Psoas muscle (tissue), 8 donors: ENCODE data around the gene LAMB4. TPM values are rescaled to one million over a fixed set of nuclear protein-coding genes. Genes with fewer than 3 reads are reported as not detected.

Experiments used
- ATAC-seq, 4 donors: fragments of 200-7000 bp; cut with Tn5 transposase; one replicate each; pipeline ENCODE4 v1.9.1; 2020; ENCODE audit warnings: moderate library complexity in 3 of 4, mild to moderate bottlenecking in 2 of 4
- DNase-seq, 2 donors: peaks; one replicate each; pipeline ENCODE4 v3.0.0-alpha.2; 2020
- H3K27ac ChIP-seq: fragments of 200-600 bp; one replicate; pipeline ENCODE4 v1.8.0; 2022
- H3K27me3 ChIP-seq, 3 donors: fragments of 200-600 bp in 1 of 3; one replicate each; pipeline versions ENCODE4 v1.6.1 to v1.8.0; 2013 to 2022; ENCODE audit warnings: low read length in 2 of 3, mild to moderate bottlenecking in 2 of 3, moderate library complexity in 1 of 3; ENCODE audit not compliant: insufficient read depth in 3 of 3
- H3K36me3 ChIP-seq, 2 donors: fragments of 200-600 bp in 1 of 2; one replicate each; pipeline versions ENCODE4 v1.6.1 to v1.8.0; 2013 to 2022; ENCODE audit warnings: low read depth in 1 of 2, mild to moderate bottlenecking in 1 of 2, moderate library complexity in 1 of 2; ENCODE audit not compliant: insufficient read depth in 1 of 2
- H3K4me1 ChIP-seq: fragments of 200-600 bp; one replicate; pipeline ENCODE4 v1.8.0; 2022
- H3K4me3 ChIP-seq: fragments of 200-600 bp; one replicate; pipeline ENCODE4 v1.8.0; 2022; ENCODE audit warnings: mild to moderate bottlenecking
- H3K9me3 ChIP-seq: fragments of 200-600 bp; one replicate; pipeline ENCODE4 v1.8.0; 2022
- CTCF ChIP-seq: fragments of 200-600 bp; IDR thresholded peaks from one replicate; pipeline ENCODE4 v1.8.0; 2022; ENCODE audit warnings: antibody characterized with exemption
- WGBS, 3 donors: extraction: QIAGEN DNeasy Blood & Tissue Kit; methylation state at CpG; one replicate each; pipeline versions ENCODE4 v1.1.6 to v1.1.7; 2013; 5-methylcytosine and 5-hydroxymethylcytosine counted together
- intact Hi-C, 2 donors: fragments of 100-400 bp; cut with DNase I; formaldehyde crosslinking; loops; one replicate each; pipeline versions ENCODE4 v1.11.0 to v1.14.2; 2022
- polyA plus RNA-seq, 3 donors: library from polyadenylated mRNA; stranded (reverse); fragments of 200-250 nt; gene quantifications; one replicate each; pipeline ENCODE4 v1.2.3, GENCODE V29; 2013
- total RNA-seq, 4 donors: library from RNA; stranded (reverse); fragmentation: NEBNext Ultra II Directional in 2 of 4; extraction: Animal tissue kit (Norgen Biotek cat#: 25700) in 2 of 4; gene quantifications; one replicate each; pipeline versions ENCODE4 v1.2.1 to v1.2.4, GENCODE V29; 2021 to 2023
- donor health status: healthy with polysubstance abuse.
- donor health status: DM: no; HTN: no; CAD: no; lungs with moderate emphysema.
- donor health status: Bipolar disorder and iron deficiency.
- donor health status: healthy.
- donor health status: DM: yes; HTN: yes; CAD: no.
- donor health status: DM: no; HTN: no; CAD: no.
- donor health status: DM: no; HTN: no; CAD: no.
- donor health status: DM: yes; HTN: yes; CAD: no.

Gene LAMB4
- total and polyA plus RNA-seq, 7 donors: 0.01 to 0.51 (median 0.27) TPM; not detected in 2

- no peak for TF ChIP-seq CTCF
- Histone ChIP-seq H3K27me3 (no peaks in the 10 kb centered on the region), H3K4me3 (no peak overlapping the region), H3K36me3 (no peaks in the 10 kb centered on the region), H3K9me3 (no peaks in the 10 kb centered on the region), H3K27ac (no peak overlapping the region), H3K4me1 (no peaks in the 10 kb centered on the region)
- intact Hi-C loops: no loop called here
- WGBS, 3 donors: 68 to 87% (median 83%) methylated on average over 1 of the region's 1 CpG
- ATAC-seq: no peak
- no peak for DNase-seq
These were observed 75.6 kb downstream of the LAMB4 start for GRCh38 chr7:108054537-108054936.

- no peaks in the 10 kb centered on the region for H3K9me3 ChIP-seq
- ATAC-seq: no peak
- H3K4me3 ChIP-seq: no peak overlapping the region
- no peak overlapping the region for H3K27ac ChIP-seq
- H3K36me3 ChIP-seq: no peaks in the 10 kb centered on the region
- TF ChIP-seq CTCF: no peak
- intact Hi-C loops: no loop called here
- no peaks in the 10 kb centered on the region for H3K4me1 ChIP-seq
- no peak for DNase-seq
- H3K27me3 ChIP-seq: no peaks in the 10 kb centered on the region
- WGBS, 3 donors: 81 to 91% (median 91%) methylated on average over 4 of the region's 4 CpGs
These were observed 76.9 kb downstream of the LAMB4 start for GRCh38 chr7:108053250-108053649.

GRCh38 chr7:108051454-108051853 is 78.7 kb downstream of the LAMB4 start:
- no peak overlapping the region for H3K4me3 ChIP-seq
- WGBS, 3 donors: 29 to 64% (median 62%) methylated on average over 1 of the region's 1 CpG
- no peak for DNase-seq

DNA sequence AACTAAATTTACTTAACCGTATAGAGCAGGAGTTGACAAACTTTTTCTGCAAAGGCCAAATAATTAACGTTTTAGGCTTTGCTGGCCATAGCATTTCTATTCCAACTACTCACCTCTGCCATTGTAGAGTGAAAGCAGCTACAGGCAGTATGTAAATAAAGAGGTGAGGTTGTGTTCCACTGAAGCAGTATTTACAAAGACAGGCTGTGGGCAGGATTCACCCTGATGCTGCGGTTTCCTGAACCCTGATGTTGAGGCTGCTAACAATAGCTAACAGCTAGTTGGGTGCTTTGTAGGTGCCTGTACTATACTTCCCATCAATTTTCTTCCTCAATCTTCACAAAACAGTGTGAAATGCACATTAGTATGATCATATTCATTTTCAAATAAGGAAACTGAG is 80.2 kb downstream of the LAMB4 start:
- H3K9me3 ChIP-seq: no peaks in the 10 kb centered on the region
- DNase-seq (no peak), ATAC-seq (no peak)
- no peak overlapping the region for H3K27ac ChIP-seq
- 86 to 92% (median 89%) methylated on average over 3 of the region's 3 CpGs for WGBS, 3 donors
- H3K36me3 ChIP-seq: no peaks in the 10 kb centered on the region
- no peaks in the 10 kb centered on the region for H3K4me1 ChIP-seq
- TF ChIP-seq CTCF: no peak
- intact Hi-C loops: no loop called here
- no peak overlapping the region for H3K4me3 ChIP-seq
- no peaks in the 10 kb centered on the region for H3K27me3 ChIP-seq

More at GRCh38 chr7:108051454-108051853, 78.7 kb downstream of the LAMB4 start:
- no peak for ATAC-seq
- H3K4me1 ChIP-seq: no peaks in the 10 kb centered on the region
- no peaks in the 10 kb centered on the region for H3K36me3 ChIP-seq
- H3K27ac ChIP-seq: no peak overlapping the region
- TF ChIP-seq CTCF: no peak
- H3K9me3 ChIP-seq: no peaks in the 10 kb centered on the region
- intact Hi-C loops: no loop called here
- no peaks in the 10 kb centered on the region for H3K27me3 ChIP-seq

GRCh38 chr7:108048422-108048821 is 81.7 kb downstream of the LAMB4 start:
- H3K36me3 ChIP-seq: no peaks in the 10 kb centered on the region
- intact Hi-C loops: no loop called here
- 95 to 98% (median 97%) methylated on average over 3 of the region's 3 CpGs for WGBS, 3 donors
- DNase-seq (no peak), ATAC-seq (no peak)
- no peak overlapping the region for H3K27ac ChIP-seq
- no peak overlapping the region for H3K4me3 ChIP-seq
- H3K4me1 ChIP-seq: no peaks in the 10 kb centered on the region
- TF ChIP-seq CTCF: no peak
- no peaks in the 10 kb centered on the region for H3K9me3 ChIP-seq
- H3K27me3 ChIP-seq: no peaks in the 10 kb centered on the region
